ENCODE data around the gene ASPHD2.
A peak's percentile ranks its signal among the peaks of the same experiment; 100 is the strongest.

The ASPHD2 gene

DNA sequence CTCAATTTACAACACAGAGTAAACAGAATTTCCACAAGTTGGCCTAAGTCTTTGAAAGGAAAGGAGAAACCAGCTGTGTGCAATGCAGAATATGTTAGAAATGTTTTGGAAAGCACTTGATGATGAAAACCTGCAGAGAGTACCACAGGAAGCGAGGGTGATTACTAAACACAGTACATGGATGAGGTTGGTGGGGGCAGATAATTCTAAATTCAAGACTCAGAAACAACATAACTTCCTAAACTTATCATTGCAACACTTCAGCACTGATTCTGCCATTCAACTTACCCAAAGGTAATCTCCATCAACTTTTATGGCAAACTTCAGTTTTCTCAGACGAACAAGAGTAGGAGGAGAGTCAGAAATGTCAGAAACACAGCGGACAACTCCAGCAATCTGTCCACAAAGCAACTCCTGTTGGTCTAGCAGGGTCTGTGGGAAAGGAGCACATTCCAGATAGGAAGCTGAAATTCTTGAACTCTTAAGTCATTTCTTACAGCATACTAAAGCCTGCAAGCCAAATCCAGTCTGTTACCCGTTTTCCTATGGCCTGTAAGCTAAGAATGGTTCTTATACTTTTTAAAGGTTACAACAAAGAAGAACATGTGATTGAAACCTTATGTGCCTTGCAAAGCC lies 47.8 kb downstream of the ASPHD2 start:
- no peaks in the 10 kb centered on the region for H3K4me1 ChIP-seq
- no peaks in the 10 kb centered on the region for H3K36me3 ChIP-seq (ENCODE audit: control insufficient read depth, insufficient read depth, low read length)

DNA sequence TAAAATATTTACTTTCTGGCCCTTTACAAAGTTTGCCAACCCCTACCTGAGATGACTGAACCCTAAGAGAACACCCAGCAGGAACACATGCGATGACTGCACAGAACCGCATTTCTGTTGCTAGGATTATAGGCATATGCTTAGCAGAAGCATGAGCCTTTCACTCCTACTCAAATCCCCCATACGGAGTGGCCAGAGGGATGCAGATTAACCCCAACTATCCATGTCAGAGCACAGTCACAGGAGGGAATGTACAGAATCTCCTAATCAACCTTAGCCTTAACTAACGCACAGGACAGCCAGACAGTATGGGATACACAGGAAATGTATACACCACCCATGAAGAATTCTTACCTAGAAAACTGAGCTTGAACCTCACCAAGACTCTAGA lies 48.3 kb downstream of the ASPHD2 start:
- H3K9ac ChIP-seq: no peak overlapping the region
- no peaks in the 10 kb centered on the region for H3K79me2 ChIP-seq
- H3K36me3 ChIP-seq (ENCODE audit: control insufficient read depth, insufficient read depth, low read length): no peaks in the 10 kb centered on the region
- H3K4me3 ChIP-seq (ENCODE audit: low read depth, low read length): no peak overlapping the region
- H3K27ac ChIP-seq: no peak overlapping the region
- TF ChIP-seq, protein P1, sequence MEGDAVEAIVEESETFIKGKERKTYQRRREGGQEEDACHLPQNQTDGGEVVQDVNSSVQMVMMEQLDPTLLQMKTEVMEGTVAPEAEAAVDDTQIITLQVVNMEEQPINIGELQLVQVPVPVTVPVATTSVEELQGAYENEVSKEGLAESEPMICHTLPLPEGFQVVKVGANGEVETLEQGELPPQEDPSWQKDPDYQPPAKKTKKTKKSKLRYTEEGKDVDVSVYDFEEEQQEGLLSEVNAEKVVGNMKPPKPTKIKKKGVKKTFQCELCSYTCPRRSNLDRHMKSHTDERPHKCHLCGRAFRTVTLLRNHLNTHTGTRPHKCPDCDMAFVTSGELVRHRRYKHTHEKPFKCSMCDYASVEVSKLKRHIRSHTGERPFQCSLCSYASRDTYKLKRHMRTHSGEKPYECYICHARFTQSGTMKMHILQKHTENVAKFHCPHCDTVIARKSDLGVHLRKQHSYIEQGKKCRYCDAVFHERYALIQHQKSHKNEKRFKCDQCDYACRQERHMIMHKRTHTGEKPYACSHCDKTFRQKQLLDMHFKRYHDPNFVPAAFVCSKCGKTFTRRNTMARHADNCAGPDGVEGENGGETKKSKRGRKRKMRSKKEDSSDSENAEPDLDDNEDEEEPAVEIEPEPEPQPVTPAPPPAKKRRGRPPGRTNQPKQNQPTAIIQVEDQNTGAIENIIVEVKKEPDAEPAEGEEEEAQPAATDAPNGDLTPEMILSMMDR (IDR thresholded peaks at IDR 0.05): no peak
- H3K27me3 ChIP-seq (ENCODE audit: control insufficient read depth, insufficient read depth, low read length): no peaks in the 10 kb centered on the region
- no peak overlapping the region for H3K4me2 ChIP-seq (ENCODE audit: low read length)
- no peak overlapping the region for H2AFZ ChIP-seq
- H3K9me3 ChIP-seq (ENCODE audit: control insufficient read depth, low read length): no peaks in the 10 kb centered on the region
- no peaks in the 10 kb centered on the region for H3K4me1 ChIP-seq

More for the DNA sequence above, 47.8 kb downstream of the ASPHD2 start:
- H3K27ac ChIP-seq: no peak overlapping the region
- TF ChIP-seq, protein P1 (IDR thresholded peaks at IDR 0.05): no peak
- no peaks in the 10 kb centered on the region for H3K9me3 ChIP-seq (ENCODE audit: control insufficient read depth, low read length)
- no peaks in the 10 kb centered on the region for H3K27me3 ChIP-seq (ENCODE audit: control insufficient read depth, insufficient read depth, low read length)
- no peak overlapping the region for H3K4me2 ChIP-seq (ENCODE audit: low read length)
- H3K4me3 ChIP-seq (ENCODE audit: low read depth, low read length): no peak overlapping the region
- no peak overlapping the region for H3K9ac ChIP-seq
- H3K79me2 ChIP-seq: no peaks in the 10 kb centered on the region
- no peak overlapping the region for H2AFZ ChIP-seq

DNA sequence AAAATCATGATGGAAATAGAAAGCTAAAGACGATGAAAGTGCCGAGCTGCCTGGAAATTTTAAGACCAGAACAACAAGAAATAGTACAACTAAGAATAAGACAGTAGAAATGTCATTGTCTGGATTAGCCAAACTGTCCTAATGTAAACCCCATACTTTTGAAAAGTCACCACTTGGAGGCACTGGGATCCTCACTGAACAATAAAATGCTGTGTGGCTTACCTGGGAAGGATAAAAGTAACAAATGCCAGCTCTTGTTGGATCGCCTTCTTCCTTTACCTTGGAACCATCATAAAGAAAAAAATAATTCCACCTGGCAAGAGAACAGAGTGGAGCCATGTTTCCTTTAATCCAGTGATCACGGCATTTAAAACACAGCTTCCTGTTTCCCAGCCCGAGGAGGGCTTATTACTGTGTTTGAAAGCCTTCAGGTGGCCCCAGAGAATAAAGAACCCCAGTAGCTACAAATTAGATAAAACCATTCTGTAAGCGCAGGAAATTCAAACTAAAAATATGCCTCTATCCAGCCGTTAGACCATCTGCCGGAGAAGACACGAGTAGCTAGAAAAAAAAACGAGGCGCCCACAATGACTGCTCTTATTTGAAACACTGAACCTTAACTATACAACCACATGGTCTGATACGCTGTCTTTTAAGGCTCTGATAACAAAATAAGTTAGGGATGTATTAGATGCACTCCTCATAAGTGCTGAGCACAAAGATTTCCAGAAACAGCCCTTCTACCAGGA lies 50.2 kb downstream of the ASPHD2 start:
- no peak overlapping the region for H3K9ac ChIP-seq
- H3K4me3 ChIP-seq (ENCODE audit: low read depth, low read length): no peak overlapping the region
- H3K27me3 ChIP-seq (ENCODE audit: control insufficient read depth, insufficient read depth, low read length): no peaks in the 10 kb centered on the region
- H3K27ac ChIP-seq: no peak overlapping the region
- no peak overlapping the region for H2AFZ ChIP-seq
- H3K4me1 ChIP-seq: peaks cover under 1% of the 10 kb centered on the region
- H3K4me2 ChIP-seq (ENCODE audit: low read length): peak overlapping the region; percentile 31
- peaks cover 3% of the 10 kb centered on the region for H3K79me2 ChIP-seq
- no peaks in the 10 kb centered on the region for H3K36me3 ChIP-seq (ENCODE audit: control insufficient read depth, insufficient read depth, low read length)
- no peaks in the 10 kb centered on the region for H3K9me3 ChIP-seq (ENCODE audit: control insufficient read depth, low read length)
- TF ChIP-seq, protein P1 (IDR thresholded peaks at IDR 0.05): no peak

DNA sequence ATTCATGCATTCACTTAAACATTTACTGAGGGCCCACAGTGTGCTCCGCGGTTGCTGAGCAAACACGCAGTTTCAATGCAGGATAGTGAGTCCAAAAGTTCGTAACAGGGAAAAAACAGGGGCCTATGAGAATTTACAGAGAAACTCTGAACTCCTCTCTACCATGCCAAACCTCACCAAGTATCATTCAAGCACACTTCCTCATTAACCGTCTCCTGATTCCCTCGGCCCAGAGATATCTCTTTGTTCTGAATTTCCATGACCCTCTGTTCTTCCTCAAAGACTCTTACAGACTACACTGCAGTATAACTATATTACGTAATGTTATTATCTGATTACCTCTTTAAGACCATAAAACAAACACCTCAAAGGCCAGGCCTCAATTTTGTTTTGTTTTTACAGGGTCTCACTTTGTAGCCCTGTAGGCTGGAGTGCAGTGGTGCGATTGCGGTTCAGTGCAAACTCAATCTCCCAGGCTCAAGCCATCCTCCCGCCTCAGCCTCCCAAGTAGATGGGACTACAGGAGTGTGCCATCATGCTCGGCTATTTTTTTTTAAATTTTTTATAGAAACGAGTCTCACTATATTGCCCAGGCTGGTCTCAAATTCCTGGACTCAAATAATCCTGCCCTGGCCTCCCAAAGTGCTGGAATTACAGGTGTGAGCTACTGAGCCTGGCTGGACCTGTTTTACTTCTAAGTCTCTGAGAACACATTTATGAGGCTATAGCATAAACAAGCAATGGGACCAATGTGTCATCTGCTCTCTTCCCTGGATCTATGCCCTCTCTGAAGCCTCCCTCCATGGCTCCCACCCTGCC lies 50.9 kb downstream of the ASPHD2 start:
- TF ChIP-seq, protein P1 (IDR thresholded peaks at IDR 0.05): no peak
- Histone ChIP-seq H3K79me2 (peaks cover 3% of the 10 kb centered on the region), H3K27ac (no peak overlapping the region), H3K4me2 (ENCODE audit: low read length) (peak overlapping the region; percentile 31), H3K9me3 (ENCODE audit: control insufficient read depth, low read length) (no peaks in the 10 kb centered on the region), H2AFZ (no peak overlapping the region), H3K9ac (no peak overlapping the region), H3K27me3 (ENCODE audit: control insufficient read depth, insufficient read depth, low read length) (no peaks in the 10 kb centered on the region), H3K4me1 (peaks cover 3% of the 10 kb centered on the region), H3K36me3 (ENCODE audit: control insufficient read depth, insufficient read depth, low read length) (no peaks in the 10 kb centered on the region), H3K4me3 (ENCODE audit: low read depth, low read length) (no peak overlapping the region)
